Cerebellar nuclear complex (tissue), 1 donor: Measurements from ENCODE around the gene RAPGEF2.
"Not testable (repeated sequence)": the region's sequence is repeated elsewhere in the genome, so short reads cannot be mapped to it uniquely, and the experiment has no call there.

Source experiments
- DNase-seq, 2 experiments: peaks; one replicate each; lab custom pipeline; 2025; lab: John Stamatoyannopoulos, UW

The RAPGEF2 gene

DNA sequence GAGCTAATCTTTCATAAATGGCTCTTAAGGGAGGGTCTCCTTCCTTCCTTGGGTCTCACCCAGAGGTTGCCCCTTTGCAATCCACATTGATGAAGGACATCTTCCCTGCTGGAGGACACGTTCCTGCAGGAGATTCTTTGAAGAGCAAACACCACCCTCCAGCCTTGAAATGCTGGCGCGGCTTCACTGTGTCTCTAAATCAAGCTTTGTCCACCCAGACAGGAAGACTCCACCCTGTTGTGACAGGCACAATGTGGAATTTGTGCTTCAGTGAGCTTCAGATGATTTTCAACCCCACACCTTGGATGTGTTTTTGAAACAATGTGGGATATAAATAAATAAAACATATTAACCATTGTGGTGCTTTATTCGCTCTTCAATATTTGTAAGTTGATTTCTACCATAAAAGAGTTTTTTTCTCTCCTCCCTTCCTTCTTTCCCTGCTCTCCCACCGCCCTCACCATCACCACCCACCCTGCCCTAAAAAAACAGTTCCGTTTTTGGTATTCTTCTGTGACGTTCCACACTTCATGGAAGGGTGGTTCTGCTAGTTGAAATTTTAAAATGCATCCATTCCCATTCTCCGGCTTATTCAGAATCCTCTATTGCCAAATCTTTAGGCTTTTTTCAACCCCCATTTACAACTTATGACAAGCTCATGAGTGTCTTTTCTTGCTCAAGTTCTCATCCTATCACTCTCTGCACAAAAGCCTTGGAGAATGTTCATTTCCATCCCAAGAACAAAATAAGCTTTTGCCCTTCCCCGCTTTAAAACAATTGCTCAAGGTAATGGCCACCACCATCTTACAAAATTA lies 264.3 kb downstream of the RAPGEF2 start:
- no peak for DNase-seq

- DNase-seq, result no peak
Observed at GRCh38 chr4:159367781-159368080, 264.9 kb downstream of the RAPGEF2 start.

DNA sequence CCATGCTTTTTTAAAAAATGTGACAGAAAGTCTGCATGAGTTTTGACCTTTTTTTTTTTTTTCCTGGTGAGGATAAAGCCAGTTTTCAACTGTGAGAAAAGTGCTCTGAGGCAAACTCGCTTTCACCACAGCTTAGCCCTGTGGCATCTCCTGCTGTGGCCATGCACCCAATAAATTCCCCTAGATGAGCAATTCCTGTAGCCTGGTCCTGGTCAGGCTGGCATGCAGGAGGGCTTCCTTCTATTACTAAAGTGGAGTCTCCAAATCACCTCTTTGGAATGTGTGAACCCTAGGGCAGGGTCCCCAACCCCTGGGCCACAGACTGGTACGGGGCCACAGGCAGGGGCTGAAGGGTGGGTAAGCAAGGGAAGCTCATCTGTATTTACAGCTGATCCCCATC lies 265.4 kb downstream of the RAPGEF2 start:
- DNase-seq, result no peak

DNA sequence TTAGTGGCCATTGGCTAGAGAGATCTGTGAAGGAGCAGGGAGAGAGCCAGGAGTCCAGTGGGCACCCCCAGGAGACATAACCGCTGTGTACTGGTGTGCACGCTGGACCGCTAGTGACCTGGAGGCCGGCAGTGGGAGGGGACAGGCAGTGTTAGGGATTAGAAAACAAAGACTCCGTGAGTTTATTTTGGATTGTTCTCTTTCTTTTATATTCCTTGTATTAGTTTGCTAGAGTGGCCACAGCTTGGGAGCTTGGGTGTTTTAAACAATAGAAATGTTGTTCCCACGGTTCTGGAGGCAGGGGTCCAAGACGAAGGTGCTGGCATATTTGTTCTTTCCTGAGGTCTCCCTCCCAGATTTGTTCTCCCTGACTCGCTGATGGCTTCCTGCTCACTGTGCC lies 266.4 kb downstream of the RAPGEF2 start:
- no peak for DNase-seq

DNA sequence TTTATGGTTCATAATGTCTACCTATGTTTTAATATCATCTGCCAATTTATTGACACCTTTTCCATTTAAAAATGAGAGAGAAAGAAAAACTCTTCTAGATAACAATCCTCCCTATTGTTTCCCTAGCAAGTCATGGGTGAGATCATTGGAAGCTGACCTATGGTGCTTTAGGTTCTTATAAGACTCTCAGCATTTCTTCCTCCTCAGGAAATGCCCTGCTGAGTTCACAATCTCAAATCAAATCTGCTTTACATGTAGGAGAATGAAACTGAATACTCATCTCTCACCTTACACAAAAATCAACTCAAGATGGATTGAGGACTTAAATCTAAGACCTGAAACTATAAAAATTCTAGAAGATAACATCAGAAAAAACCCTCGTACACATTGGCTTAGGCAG lies 267.4 kb downstream of the RAPGEF2 start:
- no peak for DNase-seq

- no peak for DNase-seq
Observed at GRCh38 chr4:159374749-159375530, 272.1 kb downstream of the RAPGEF2 start.

DNA sequence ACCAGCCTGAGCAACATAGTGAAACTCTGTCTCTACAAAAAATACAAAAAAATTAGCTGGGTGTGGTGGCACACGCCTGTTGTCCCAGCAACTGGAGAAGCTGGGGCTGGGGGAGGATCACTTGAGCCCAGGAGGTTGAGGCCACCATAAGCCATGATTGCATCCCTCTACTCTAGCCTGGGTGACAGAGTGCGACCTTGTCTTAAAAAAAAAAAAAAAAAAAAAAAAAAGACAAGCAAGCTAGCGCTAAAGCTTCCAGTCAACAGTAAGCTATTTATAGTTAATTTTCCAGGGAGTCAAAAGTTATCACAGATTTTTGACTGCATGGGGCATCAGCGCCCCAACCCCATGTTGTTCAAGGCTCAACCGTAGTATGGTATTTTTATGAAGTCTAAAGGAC lies 273.4 kb downstream of the RAPGEF2 start:
- no peak for DNase-seq

DNA sequence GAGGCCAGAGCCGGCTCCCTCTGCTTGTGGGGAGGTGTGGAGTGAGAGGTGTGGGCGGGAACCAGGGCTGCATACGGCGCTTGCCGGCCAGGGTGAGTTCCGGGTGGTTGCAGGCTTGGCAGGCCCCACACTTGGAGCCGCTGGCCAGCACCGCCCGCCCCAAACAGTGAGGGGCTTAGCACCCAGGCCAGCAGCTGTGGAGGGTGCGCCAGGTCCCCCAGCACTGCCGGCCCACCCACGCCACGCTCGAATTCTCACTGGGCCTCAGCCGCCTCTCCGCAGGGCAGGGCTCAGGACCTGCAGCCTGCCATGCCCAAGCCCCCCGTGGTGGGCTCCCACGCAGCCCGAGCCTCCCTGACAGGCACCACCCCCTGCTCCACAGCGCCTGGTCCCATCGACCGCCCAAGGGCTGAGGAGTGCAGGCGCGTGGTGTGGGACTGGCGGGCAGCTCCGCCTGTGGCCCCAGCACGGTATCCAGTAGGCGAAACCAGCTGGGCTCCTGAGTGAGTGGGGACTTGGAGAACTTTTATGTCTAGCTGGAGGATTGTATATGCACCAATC lies 275.3 kb downstream of the RAPGEF2 start:
- no peak for DNase-seq

DNA sequence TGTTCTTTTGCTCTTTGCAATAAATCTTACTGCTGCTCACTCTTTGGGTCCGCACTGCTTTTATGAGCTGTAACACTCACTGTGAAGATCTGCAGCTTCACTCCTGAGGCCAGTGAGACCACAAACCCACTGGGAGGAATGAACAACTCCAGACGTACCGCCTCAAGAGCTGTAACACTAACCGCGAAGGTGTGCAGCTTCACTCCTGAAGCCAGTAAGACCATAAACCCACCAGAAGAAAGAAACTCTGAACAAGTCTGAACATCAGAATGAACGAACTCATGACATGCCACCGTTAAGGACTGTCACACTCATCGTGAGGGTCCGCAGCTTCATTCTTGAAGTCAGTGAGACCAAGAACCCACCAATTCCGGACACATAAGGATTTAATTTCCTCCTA lies 276.2 kb downstream of the RAPGEF2 start:
- DNase-seq, result not testable (repeated sequence)

DNA sequence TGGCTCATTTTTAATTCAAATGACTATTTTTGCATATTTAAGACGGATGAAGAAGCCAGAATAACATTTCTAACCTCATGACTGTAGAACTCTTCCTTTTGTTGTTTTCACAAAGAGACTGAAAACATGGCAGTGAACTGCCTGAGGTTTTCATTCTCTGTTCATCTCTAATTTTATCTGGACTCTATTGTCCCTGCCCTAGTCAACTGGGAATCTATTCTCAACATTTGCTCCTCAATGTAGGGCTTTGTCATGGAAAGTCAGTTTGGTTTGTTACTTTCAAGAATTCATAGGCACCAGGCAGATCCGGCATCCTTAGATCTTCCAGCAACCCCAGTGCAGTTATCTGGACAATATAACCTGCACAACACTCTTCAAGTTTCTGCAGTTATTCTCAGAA lies 277.0 kb downstream of the RAPGEF2 start:
- DNase-seq, result no peak

DNA sequence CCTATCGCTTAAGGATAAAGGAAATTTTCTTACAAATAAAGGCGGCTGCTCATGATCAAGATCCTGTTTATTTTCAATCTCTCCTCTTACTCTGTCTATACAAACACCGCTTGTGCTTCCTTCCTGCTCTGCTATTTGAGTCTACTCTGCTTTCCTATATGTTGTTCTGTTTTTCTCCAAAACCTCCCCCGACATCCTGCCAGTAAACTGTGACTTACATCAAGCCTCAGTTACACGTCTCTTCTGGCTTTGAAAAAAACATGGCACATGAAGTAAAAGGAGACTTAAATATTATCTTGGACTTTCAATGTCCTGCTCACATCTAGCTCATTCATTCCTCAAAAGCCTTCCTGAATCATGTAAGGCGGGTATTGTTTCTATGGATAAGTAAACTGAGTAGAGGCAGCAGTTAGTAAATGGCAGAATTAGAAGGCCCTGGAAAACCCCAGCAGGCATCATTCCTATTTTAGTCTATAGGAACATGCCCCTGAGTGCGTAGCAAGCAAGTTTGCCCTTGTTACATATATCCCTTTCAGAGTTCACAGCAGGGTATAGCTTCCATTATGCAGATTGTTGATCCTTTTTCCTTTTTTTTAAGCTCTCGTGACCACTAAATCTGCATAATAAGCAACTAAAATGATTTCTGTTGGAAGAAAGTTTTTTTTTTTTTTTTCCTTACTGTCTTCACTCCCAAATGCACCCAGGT lies 280.1 kb downstream of the RAPGEF2 start:
- no peak for DNase-seq

GRCh38 chr4:159383562-159383931 lies 280.7 kb downstream of the RAPGEF2 start:
- DNase-seq, result no peak

GRCh38 chr4:159384017-159384416 lies 281.1 kb downstream of the RAPGEF2 start:
- no peak for DNase-seq

DNA sequence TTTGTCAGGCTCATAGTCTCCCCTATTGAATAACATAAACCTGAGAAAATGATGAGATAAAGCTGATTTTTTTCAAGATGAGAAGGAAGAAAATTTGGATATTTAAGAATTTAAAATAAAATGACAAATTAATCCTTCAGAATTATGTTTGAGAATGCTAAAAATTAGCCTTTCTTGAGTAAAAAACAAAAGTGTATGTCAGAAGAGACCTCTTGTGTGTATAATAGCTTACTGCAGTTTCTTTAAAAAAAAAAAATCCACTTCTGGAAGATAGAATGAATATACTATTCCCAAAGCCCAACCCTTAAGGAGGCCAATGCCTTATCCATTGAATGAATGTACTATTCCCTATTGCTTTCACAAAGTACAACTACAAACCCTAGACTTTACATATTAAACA lies 281.8 kb downstream of the RAPGEF2 start:
- no peak for DNase-seq

- DNase-seq, result no peak
Observed at GRCh38 chr4:159386620-159387019, 283.7 kb downstream of the RAPGEF2 start.

- no peak for DNase-seq
Observed at GRCh38 chr4:159389756-159390155, 286.9 kb downstream of the RAPGEF2 start.

DNA sequence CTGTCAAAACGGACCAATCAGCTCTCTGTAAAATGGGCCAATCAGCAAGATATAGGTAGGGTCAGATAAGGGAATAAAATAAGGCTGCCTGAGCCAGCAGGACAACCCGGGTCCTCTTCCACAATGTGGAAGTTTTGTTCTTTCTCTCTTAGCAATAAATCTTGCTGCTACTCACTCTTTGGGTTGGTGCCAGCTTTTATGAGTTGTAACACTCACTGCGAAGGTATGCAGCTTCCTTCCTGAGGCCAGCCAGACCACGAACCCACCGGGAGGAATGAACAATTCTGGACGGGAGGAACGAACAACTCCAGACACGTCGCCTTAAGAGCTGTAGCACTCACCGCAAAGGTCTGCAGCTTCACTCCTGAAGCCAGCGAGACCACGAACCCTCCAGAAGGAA lies 287.8 kb downstream of the RAPGEF2 start:
- DNase-seq, result no peak

DNA sequence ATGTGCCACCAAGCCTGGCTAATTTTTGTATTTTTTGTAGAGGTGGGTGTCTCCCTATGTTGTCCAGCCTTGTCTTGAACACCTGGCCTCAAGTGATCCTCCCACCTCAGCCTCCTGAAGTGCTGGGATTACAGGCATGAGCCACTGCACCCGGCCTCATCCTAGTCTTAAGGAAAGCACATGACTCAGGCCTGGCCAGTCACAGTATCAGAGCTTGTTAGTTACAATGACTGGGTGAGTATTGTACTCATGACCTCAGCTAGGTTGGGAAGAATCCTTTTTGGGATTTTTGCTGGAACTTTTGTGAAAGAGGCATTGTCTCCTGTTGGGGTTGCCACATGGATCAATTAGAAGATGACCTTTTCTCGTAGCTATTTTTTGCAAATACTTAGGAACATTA lies 292.8 kb downstream of the RAPGEF2 start:
- DNase-seq, result no peak

DNA sequence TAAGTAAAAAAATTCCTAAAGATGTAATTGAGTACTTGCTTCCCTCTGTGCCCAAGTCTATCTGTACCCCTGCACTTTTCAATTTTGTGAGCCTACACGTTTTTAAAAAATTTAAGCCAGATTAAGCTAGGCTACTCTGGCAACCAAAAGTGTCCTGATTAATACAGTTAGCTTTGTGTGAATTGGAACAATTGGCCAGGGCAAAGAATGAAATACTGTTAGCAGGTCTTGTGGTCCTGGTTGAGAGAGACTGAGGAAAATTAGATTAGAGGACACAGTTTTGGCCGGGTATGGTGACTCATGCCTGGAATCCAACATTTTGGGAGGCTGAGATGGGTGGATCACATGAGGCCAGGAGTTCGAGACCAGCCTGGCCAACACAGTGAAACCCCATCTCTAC lies 293.3 kb downstream of the RAPGEF2 start:
- no peak for DNase-seq

GRCh38 chr4:159398236-159398638 lies 295.4 kb downstream of the RAPGEF2 start:
- no peak for DNase-seq

DNA sequence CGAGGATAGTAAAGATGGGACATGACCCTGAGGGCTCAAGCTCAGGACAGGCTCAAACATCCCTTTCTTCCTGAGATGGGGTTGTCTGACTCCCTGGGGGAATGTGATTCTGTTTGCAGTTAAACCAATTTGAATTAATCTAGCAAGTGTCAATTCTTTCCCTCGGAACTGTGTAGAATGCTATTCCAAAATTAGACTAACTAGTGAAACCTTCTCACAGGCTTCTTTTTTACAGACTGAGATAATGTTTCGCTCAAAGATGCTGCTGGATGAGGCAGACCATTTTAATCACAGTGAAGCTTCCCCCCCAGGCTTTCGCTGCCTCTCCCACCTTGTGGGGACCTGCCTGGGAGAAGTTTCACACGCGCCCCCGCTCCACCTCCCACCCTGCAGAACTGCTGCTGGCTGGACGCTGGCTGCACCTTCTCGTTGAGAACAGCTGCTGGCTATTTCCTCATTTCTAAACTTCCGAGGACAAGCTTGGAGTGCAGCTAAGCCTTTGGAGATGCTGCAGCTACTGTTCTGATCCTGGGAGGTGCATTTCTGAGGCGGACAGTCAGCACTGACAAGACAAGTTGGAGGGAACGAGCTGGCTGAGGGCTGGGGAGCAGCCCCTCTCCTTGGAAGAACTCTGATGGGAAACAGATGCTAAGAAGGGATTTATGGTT lies 297.8 kb downstream of the RAPGEF2 start:
- no peak for DNase-seq

GRCh38 chr4:159401226-159401712 lies 298.4 kb downstream of the RAPGEF2 start:
- DNase-seq, result no peak
